H1 (cell line): Measurements from ENCODE around the gene SENP7. TPM values are rescaled to one million over a fixed set of nuclear protein-coding genes. Genes with fewer than 3 reads are reported as not detected.

Experiments used
- CTCF ChIA-PET: fragments of 300-600 bp; sonication (Branson Sonifier 250); formaldehyde crosslinking; loops from one replicate; lab custom pipeline; 2021; ENCODE audit not compliant: partially characterized antibody; lab: Charles Lee
- POLR2A ChIA-PET: fragments of 300-600 bp; sonication (Branson Sonifier 250); formaldehyde crosslinking; loops from one replicate; lab custom pipeline; 2021; ENCODE audit warnings: inconsistent platforms; ENCODE audit not compliant: partially characterized antibody; lab: Charles Lee
- DNase-seq, 2 experiments: peaks; one replicate each; pipeline versions ENCODE4 v3.0.0 to v3.0.0-alpha.2; 2010 to 2022; ENCODE audit warnings: low spot score in 2 of 2, low read depth in 1 of 2, mixed read lengths in 1 of 2
- FAIRE-seq: peaks from 2 replicates; lab custom pipeline; 2011; peaks lifted over from hg19 to GRCh38; lab: Jason Lieb, UNC
- H2AFZ ChIP-seq: 2 replicates; pipeline ENCODE4 v1.8.1; 2012; ENCODE audit warnings: low read length, inconsistent platforms
- H2AK5ac ChIP-seq: 2 replicates; pipeline ENCODE4 v1.6.1; 2013; ENCODE audit warnings: low read depth, low read length
- H2BK120ac ChIP-seq: replicated peaks from 2 replicates; pipeline ENCODE3; 2013; ENCODE audit warnings: low read depth, low read length, inconsistent platforms
- H2BK12ac ChIP-seq: 2 replicates; pipeline ENCODE4 v1.6.1; 2013; ENCODE audit warnings: low read depth, low read length
- H2BK15ac ChIP-seq: 2 replicates; pipeline ENCODE4 v1.6.1; 2013; ENCODE audit warnings: low read length
- H2BK20ac ChIP-seq: 2 replicates; pipeline ENCODE4 v1.6.1; 2013; ENCODE audit warnings: low read length
- H2BK5ac ChIP-seq: 2 replicates; pipeline ENCODE4 v1.6.1; 2013; ENCODE audit warnings: low read depth, low read length
- H3K14ac ChIP-seq: 2 replicates; pipeline ENCODE4 v1.6.1; 2013; ENCODE audit warnings: inconsistent platforms; ENCODE audit not compliant: insufficient read length
- H3K18ac ChIP-seq: 2 replicates; pipeline ENCODE4 v1.6.1; 2013; ENCODE audit warnings: low read length; ENCODE audit errors: extremely low read depth
- H3K23ac ChIP-seq: 2 replicates; pipeline ENCODE4 v1.6.1; 2013; ENCODE audit warnings: inconsistent platforms; ENCODE audit not compliant: insufficient read length
- H3K23me2 ChIP-seq: 2 replicates; pipeline ENCODE4 v1.6.1; 2013; ENCODE audit warnings: low read depth, low read length
- H3K27ac ChIP-seq: 2 replicates; pipeline ENCODE4 v1.6.1; 2011; ENCODE audit warnings: low read depth, low read length, inconsistent platforms
- H3K27me3 ChIP-seq, 4 experiments: replicated peaks in 1 of 4; 1 replicate in 1 of 4; 2 replicates in 3 of 4; pipeline versions ENCODE4 v1.6.1 to v1.8.1; 2011 to 2013; ENCODE audit warnings: low read length in 3 of 4, mild to moderate bottlenecking in 3 of 4, inconsistent platforms in 2 of 4, mixed read lengths in 2 of 4, moderate library complexity in 1 of 4; ENCODE audit not compliant: control insufficient read depth in 3 of 4, insufficient read depth in 3 of 4; ENCODE audit errors: extremely low read depth in 1 of 4
- H3K36me3 ChIP-seq, 4 experiments: 2 replicates each; pipeline versions ENCODE4 v1.6.1 to v1.8.1; 2011 to 2013; ENCODE audit warnings: mild to moderate bottlenecking in 4 of 4, low read length in 3 of 4, moderate library complexity in 2 of 4, control low read depth in 1 of 4, inconsistent platforms in 1 of 4; ENCODE audit not compliant: insufficient read depth in 4 of 4, control insufficient read depth in 2 of 4
- H3K4ac ChIP-seq: replicated peaks from 2 replicates; pipeline ENCODE3; 2013; ENCODE audit warnings: low read length, low read depth, mixed read lengths, inconsistent platforms; ENCODE audit not compliant: insufficient read length
- H3K4me1 ChIP-seq, 4 experiments: replicated peaks in 1 of 4; 1 replicate in 1 of 4; 2 replicates in 3 of 4; pipeline versions ENCODE4 v1.6.1 to v1.8.1; 2011 to 2013; ENCODE audit warnings: low read length in 3 of 4, inconsistent platforms in 2 of 4, mixed read lengths in 1 of 4; ENCODE audit not compliant: insufficient read depth in 4 of 4, control insufficient read depth in 3 of 4
- H3K4me2 ChIP-seq, 2 experiments: 2 replicates each; pipeline versions ENCODE4 v1.6.1 to v1.8.1; 2011 to 2013; ENCODE audit warnings: low read depth in 2 of 2, low read length in 2 of 2, control low read depth in 1 of 2, inconsistent platforms in 1 of 2, mild to moderate bottlenecking in 1 of 2; ENCODE audit not compliant: insufficient read depth in 1 of 2
- H3K4me3 ChIP-seq, 4 experiments: fragments of 200-600, 300-600 bp in 1 of 4; sonication (generic), shearing (Covaris generic), sonication (Bioruptor Twin) in 1 of 4; 2 replicates each; pipeline versions ENCODE4 v1.5.1 to v1.8.1; 2011 to 2016; ENCODE audit warnings: low read length in 4 of 4, low read depth in 3 of 4, control low read depth in 2 of 4, inconsistent platforms in 2 of 4, mild to moderate bottlenecking in 2 of 4, mixed read lengths in 1 of 4, moderate library complexity in 1 of 4; ENCODE audit not compliant: insufficient read depth in 2 of 4; ENCODE audit errors: extremely low read depth in 1 of 4
- H3K56ac ChIP-seq: replicated peaks from 2 replicates; pipeline ENCODE3; 2013; ENCODE audit warnings: low read depth, mild to moderate bottlenecking, mixed read lengths, low read length, inconsistent platforms; ENCODE audit not compliant: insufficient read length
- H3K79me1 ChIP-seq: 2 replicates; pipeline ENCODE4 v1.6.1; 2013; ENCODE audit warnings: low read depth, low read length, control low read depth
- H3K79me2 ChIP-seq, 2 experiments: 2 replicates each; pipeline versions ENCODE4 v1.6.1 to v1.8.1; 2012 to 2013; ENCODE audit warnings: low read length in 2 of 2, mild to moderate bottlenecking in 2 of 2, inconsistent platforms in 1 of 2; ENCODE audit not compliant: insufficient read depth in 2 of 2, control insufficient read depth in 1 of 2
- H3K9ac ChIP-seq, 4 experiments: replicated peaks in 1 of 4; 1 replicate in 1 of 4; 2 replicates in 3 of 4; pipeline versions ENCODE4 v1.6.1 to v1.8.1; 2011 to 2013; ENCODE audit warnings: low read depth in 3 of 4, low read length in 3 of 4, control low read depth in 2 of 4, mild to moderate bottlenecking in 2 of 4, moderate library complexity in 2 of 4, inconsistent platforms in 1 of 4; ENCODE audit errors: extremely low read depth in 1 of 4
- H3K9me3 ChIP-seq, 2 experiments: 2 replicates each; pipeline versions ENCODE4 v1.6.1 to v1.8.1; 2012 to 2013; ENCODE audit warnings: mild to moderate bottlenecking in 2 of 2, moderate library complexity in 2 of 2, control low read depth in 1 of 2, inconsistent platforms in 1 of 2, low read depth in 1 of 2, low read length in 1 of 2, mixed read lengths in 1 of 2; ENCODE audit not compliant: insufficient read depth in 2 of 2
- H4K20me1 ChIP-seq, 2 experiments: replicated peaks in 1 of 2; 2 replicates each; pipeline versions ENCODE3 to v1.8.1; 2011 to 2013; ENCODE audit warnings: inconsistent platforms in 2 of 2, low read length in 2 of 2, mild to moderate bottlenecking in 1 of 2; ENCODE audit not compliant: insufficient read depth in 2 of 2, control insufficient read depth in 1 of 2
- H4K5ac ChIP-seq: 2 replicates; pipeline ENCODE4 v1.6.1; 2013; ENCODE audit warnings: low read length, low read depth, mixed read lengths, inconsistent platforms; ENCODE audit not compliant: insufficient read length
- H4K8ac ChIP-seq: 2 replicates; pipeline ENCODE4 v1.8.0; 2013; ENCODE audit warnings: mild to moderate bottlenecking, moderate library complexity, low read length, inconsistent platforms; ENCODE audit not compliant: insufficient read depth; ENCODE audit errors: extremely low read depth
- H4K91ac ChIP-seq: replicated peaks from 2 replicates; pipeline ENCODE3; 2013; ENCODE audit warnings: low read length, mixed read lengths, inconsistent platforms; ENCODE audit not compliant: insufficient read length
- HDAC2 ChIP-seq, 2 experiments: fragments of 300-600 bp in 1 of 2; sonication (generic) in 1 of 2; IDR thresholded peaks; 2 replicates each; pipeline ENCODE4 v1.6.1; 2011 to 2012; ENCODE audit warnings: low read depth in 2 of 2, low read length in 2 of 2, mild to moderate bottlenecking in 2 of 2, moderate library complexity in 2 of 2, borderline replicate concordance in 1 of 2, inconsistent platforms in 1 of 2
- JUND ChIP-seq: IDR thresholded peaks from 2 replicates; pipeline ENCODE4 v1.6.1; 2011; ENCODE audit warnings: mild to moderate bottlenecking, improper control_type of control experiment, low read length
- YY1 ChIP-seq: IDR thresholded peaks from 2 replicates; pipeline ENCODE4 v1.6.1; 2011; ENCODE audit warnings: low read depth, mild to moderate bottlenecking, low read length
- WGBS, 2 experiments: shearing (Covaris generic) in 1 of 2; methylation state at CpG; one replicate each; pipeline versions ENCODE4 v1.1.6 to v1.1.7; 2013 to 2015; ENCODE audit warnings: low lambda C conversion rate in 2 of 2, mixed read lengths in 2 of 2, inconsistent platforms in 1 of 2, low coverage in 1 of 2, missing lambda C conversion rate in 1 of 2; ENCODE audit not compliant: insufficient replicate concordance in 2 of 2, insufficient coverage in 1 of 2, insufficient read length in 1 of 2; ENCODE audit errors: extremely low coverage in 1 of 2, missing lambda C conversion rate in 1 of 2; 5-methylcytosine and 5-hydroxymethylcytosine counted together
- polyA plus RNA-seq, 7 experiments: library from polyadenylated mRNA; depleted of rRNA in 3 of 7; stranded (reverse) in 5 of 7; unstranded in 2 of 7; fragments of >200 nt in 5 of 7; fragments of 200-250 nt in 2 of 7; gene quantifications; 1 replicate in 5 of 7; 2 replicates in 1 of 7; 4 replicates in 1 of 7; pipeline versions ENCODE4 v1.2.1 to v1.2.3, GENCODE V29; 2011 to 2013; ENCODE audit warnings: missing spikeins in 2 of 7, mixed read lengths in 2 of 7
- total RNA-seq: library from RNA; stranded (reverse); fragmentation: NEBNext Ultra II Directional; extraction: Animal tissue kit (Norgen Biotek cat#: 25700); gene quantifications from 2 replicates; pipeline ENCODE4 v1.2.1, GENCODE V29; 2021

The SENP7 gene
- total and polyA plus RNA-seq, 2 of the 8 experiments (the other 6 are each of a cell fraction or from before 2014, with no cell fraction given): 2.8 to 7.8 TPM

GRCh38 chr3:101377209-101377608, 135.8 kb downstream of the SENP7 start:
- Histone ChIP-seq H2BK12ac (no peak overlapping the region), H2BK120ac (no peak overlapping the region), H3K4me2 (no peak overlapping the region), H4K20me1 (no peaks in the 10 kb centered on the region), H4K8ac (no peak overlapping the region), H3K18ac (no peak overlapping the region), H2BK15ac (no peak overlapping the region), H2BK20ac (no peak overlapping the region), H3K27me3 (no peaks in the 10 kb centered on the region), H3K36me3 (no peaks in the 10 kb centered on the region), H2BK5ac (no peak overlapping the region), H2AFZ (no peak overlapping the region), H3K23ac (no peak overlapping the region), H4K5ac (no peak overlapping the region), H2AK5ac (no peak overlapping the region), H3K79me2 (no peaks in the 10 kb centered on the region), H4K91ac (no peak overlapping the region), H3K14ac (no peak overlapping the region), H3K4ac (no peak overlapping the region), H3K9me3 (no peaks in the 10 kb centered on the region), H3K4me1 (peaks cover 0 to 3% (median 0%) of the 10 kb centered on the region in 4 experiments; a peak in 1 of 7 replicates), H3K4me3 (no peak overlapping the region), H3K56ac (no peak overlapping the region), H3K27ac (no peak overlapping the region), H3K9ac (no peak overlapping the region), H3K79me1 (no peaks in the 10 kb centered on the region), H3K23me2 (no peaks in the 10 kb centered on the region)
- TF ChIP-seq YY1 (no peak), HDAC2 (IDR thresholded peaks at IDR 0.05; ENCODE audit: borderline replicate concordance in 1 of 2, low read depth in 2 of 2, low read length in 2 of 2) (no peak), JUND (no peak)
- FAIRE-seq (no peak), DNase-seq (no peak)
- ChIA-PET CTCF (interaction anchor here (0.7 to 1.0 kb wide), 2 partner anchors 307 to 1175 kb away, joined by 3 read pairs; no protein-coding TSS in a partner anchor), POLR2A (no interaction called here)
- WGBS, 2 experiments: 87% methylated on average over 4 of the region's 4 CpGs; no CpG with 5 or more reads in 1 of the 2 experiments
